Measurements from ENCODE around the gene NETO2. TPM values are rescaled to one million over a fixed set of nuclear protein-coding genes. Genes with fewer than 3 reads are reported as not detected.

Gene NETO2
- total and polyA plus RNA-seq, 2 of the 13 experiments (the other 11 are each of a cell fraction or from before 2014, with no cell fraction given), result 8.2 to 13.5 TPM

GRCh38 chr16:47142821-47143676 is 696 bp downstream of the NETO2 start (continued):
- no peak for TF ChIP-seq ZFP36 (IDR thresholded peaks at IDR 0.05; ENCODE audit: borderline replicate concordance, low read depth, low read length, partially characterized antibody)
- no peak for TF ChIP-seq ZHX2 (IDR thresholded peaks at IDR 0.05; ENCODE audit: low read depth)
- TF ChIP-seq ZHX2 (CRISPR knock-in tag; IDR thresholded peaks at IDR 0.05; ENCODE audit: borderline replicate concordance), result no peak
- TF ChIP-seq HDAC2 (CRISPR knock-in tag; IDR thresholded peaks at IDR 0.05), result no peak
- peak; percentile 16; the same call in 1 of the 2 replicates for TF ChIP-seq MYC (CRISPR knock-in tag; IDR thresholded peaks at IDR 0.05; ENCODE audit: borderline replicate concordance)
- no peak for TF ChIP-seq ZEB1 (IDR thresholded peaks at IDR 0.05; ENCODE audit: insufficient replicate concordance, low read depth)
- no peak for TF ChIP-seq FIP1L1 (IDR thresholded peaks at IDR 0.05; ENCODE audit: borderline replicate concordance, insufficient read depth, low read depth, low read length)
- TF ChIP-seq HOXA5 (CRISPR knock-in tag; IDR thresholded peaks at IDR 0.05), result peak; percentile 45; the same call in 1 of the 2 replicates
- no peak for TF ChIP-seq ZNF460 (CRISPR knock-in tag; IDR thresholded peaks at IDR 0.05; ENCODE audit: borderline replicate concordance)
- no peak for TF ChIP-seq KLF13 (CRISPR knock-in tag; IDR thresholded peaks at IDR 0.05)
- peak; percentile 56; the same call in 1 of the 2 replicates for TF ChIP-seq BRD4 (CRISPR knock-in tag; IDR thresholded peaks at IDR 0.05)
- TF ChIP-seq ZNF484 (CRISPR knock-in tag; IDR thresholded peaks at IDR 0.05; ENCODE audit: borderline replicate concordance, low read depth), result no peak
- no peak for TF ChIP-seq ATF4 (CRISPR knock-in tag; IDR thresholded peaks at IDR 0.05)
- TF ChIP-seq HDAC6 (IDR thresholded peaks at IDR 0.05; ENCODE audit: low read depth, low read length), result no peak
- TF ChIP-seq BCL6 (CRISPR knock-in tag; IDR thresholded peaks at IDR 0.05), result peak; percentile 44; the same call in 1 of the 2 replicates
- no peak for TF ChIP-seq ZNF275 (CRISPR knock-in tag; IDR thresholded peaks at IDR 0.05; ENCODE audit: borderline replicate concordance)
- peak; percentile 66; the same call in 1 of the 2 replicates for TF ChIP-seq RBFOX2 (IDR thresholded peaks at IDR 0.05; ENCODE audit: low read depth, low read length)
- no peak for TF ChIP-seq DNMT3B (CRISPR knock-in tag; conservative IDR thresholded peaks at IDR 0.05)
- 0 out of 2 replicates have a peak, but pooled peaks have one; percentile 10 for TF ChIP-seq E2F2 (CRISPR knock-in tag; IDR thresholded peaks at IDR 0.05; ENCODE audit: borderline replicate concordance)
- TF ChIP-seq GATAD1 (CRISPR knock-in tag; IDR thresholded peaks at IDR 0.05), result no peak; the same call in 1 of the 2 replicates

Measured in HepG2 (cell line).